ENCODE measurements around the gene SOS2.

SOS2 gene

DNA sequence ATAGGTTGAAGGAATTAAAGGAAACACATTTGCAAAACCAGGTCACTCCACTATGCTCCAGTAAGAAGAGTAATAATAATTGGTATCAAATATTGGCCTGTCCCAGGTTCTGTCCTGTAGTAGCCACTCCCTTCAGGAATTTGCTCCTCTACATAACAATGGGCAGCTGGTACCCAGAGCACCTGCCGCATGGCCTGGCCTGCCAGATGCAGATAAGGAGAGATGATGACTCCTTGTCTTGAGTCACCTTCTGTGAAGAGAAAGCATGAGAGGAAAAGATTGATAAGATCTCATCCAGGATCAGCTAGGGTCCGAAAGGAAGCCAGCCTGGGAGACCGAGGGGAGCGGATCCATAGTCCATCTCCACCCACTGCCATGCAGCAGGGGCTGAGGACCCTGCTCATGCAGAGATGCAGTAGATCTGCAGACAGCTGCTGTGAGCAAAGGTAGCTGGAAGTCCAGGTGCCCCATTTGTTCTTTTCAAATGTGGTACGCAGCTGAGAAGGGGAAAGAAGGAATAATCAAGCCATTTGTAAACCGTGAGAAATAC lies 139.3 kb downstream of the SOS2 start:
- no peaks in the 10 kb centered on the region for H3K27me3 ChIP-seq (ENCODE audit: insufficient read depth, low read length)
- no peaks in the 10 kb centered on the region for H3K36me3 ChIP-seq (ENCODE audit: insufficient read depth, low read length)
- TF ChIP-seq, protein P1, sequence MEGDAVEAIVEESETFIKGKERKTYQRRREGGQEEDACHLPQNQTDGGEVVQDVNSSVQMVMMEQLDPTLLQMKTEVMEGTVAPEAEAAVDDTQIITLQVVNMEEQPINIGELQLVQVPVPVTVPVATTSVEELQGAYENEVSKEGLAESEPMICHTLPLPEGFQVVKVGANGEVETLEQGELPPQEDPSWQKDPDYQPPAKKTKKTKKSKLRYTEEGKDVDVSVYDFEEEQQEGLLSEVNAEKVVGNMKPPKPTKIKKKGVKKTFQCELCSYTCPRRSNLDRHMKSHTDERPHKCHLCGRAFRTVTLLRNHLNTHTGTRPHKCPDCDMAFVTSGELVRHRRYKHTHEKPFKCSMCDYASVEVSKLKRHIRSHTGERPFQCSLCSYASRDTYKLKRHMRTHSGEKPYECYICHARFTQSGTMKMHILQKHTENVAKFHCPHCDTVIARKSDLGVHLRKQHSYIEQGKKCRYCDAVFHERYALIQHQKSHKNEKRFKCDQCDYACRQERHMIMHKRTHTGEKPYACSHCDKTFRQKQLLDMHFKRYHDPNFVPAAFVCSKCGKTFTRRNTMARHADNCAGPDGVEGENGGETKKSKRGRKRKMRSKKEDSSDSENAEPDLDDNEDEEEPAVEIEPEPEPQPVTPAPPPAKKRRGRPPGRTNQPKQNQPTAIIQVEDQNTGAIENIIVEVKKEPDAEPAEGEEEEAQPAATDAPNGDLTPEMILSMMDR (IDR thresholded peaks at IDR 0.05; ENCODE audit: low read length): no peak
- TF ChIP-seq EZH2 (IDR thresholded peaks at IDR 0.05; ENCODE audit: borderline replicate concordance, low read length): no peak
- H4K20me1 ChIP-seq (ENCODE audit: insufficient read depth, low read length): no peaks in the 10 kb centered on the region
- no peaks in the 10 kb centered on the region for H3K79me2 ChIP-seq (ENCODE audit: insufficient read depth, low read length)
- H3F3A ChIP-seq (ENCODE audit: insufficient read depth, low read length): no peaks in the 10 kb centered on the region
- no peak overlapping the region for H3K9ac ChIP-seq (ENCODE audit: low read length)
- H3K4me2 ChIP-seq (ENCODE audit: low read length): no peak overlapping the region
- no peaks in the 10 kb centered on the region for H3K9me2 ChIP-seq (ENCODE audit: low read depth, low read length)
- H3K4me3 ChIP-seq (ENCODE audit: low read depth, low read length, poor library complexity, severe bottlenecking): no peak overlapping the region
- H2AFZ ChIP-seq (ENCODE audit: low read length): no peak overlapping the region
- H3K27ac ChIP-seq (ENCODE audit: low read depth, low read length, poor library complexity, severe bottlenecking): no peak overlapping the region
- H3K9me3 ChIP-seq (ENCODE audit: low read length): no peaks in the 10 kb centered on the region
- H3K4me1 ChIP-seq (ENCODE audit: insufficient read depth, low read length, severe bottlenecking): peaks cover 7% of the 10 kb centered on the region

DNA sequence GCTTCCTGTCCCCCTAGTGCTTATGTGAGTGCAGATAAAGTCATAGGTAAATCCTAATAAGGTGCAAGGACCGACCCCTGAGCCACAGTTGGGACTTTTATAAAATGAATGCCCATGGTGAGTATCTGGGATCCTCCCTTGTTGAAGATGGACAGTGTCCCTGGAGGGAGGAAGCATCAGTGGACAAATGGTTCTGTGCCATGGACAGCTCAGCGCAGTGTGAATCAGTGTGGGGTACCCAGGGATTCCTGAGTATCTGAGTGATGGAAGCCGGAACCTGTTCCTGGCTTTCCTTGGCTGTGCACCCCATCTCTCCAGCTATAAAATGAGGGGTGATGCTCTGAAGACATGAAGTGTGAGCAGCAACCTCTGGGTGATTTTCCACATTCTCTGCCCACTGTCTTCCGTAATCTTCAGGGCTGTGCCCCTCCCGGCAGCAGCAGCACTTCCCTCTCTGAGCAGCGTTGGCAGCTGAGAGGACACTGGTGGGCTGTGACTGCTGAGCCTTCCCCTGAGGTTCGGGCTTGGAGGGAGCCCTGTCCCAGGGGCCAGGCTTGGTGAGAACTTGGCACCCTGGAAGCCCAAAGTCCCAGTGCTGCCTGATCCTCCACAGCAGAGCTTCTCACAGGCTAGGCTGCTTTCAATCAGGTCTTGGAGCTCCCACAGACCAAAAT lies 140.0 kb downstream of the SOS2 start:
- TF ChIP-seq, protein P1 (IDR thresholded peaks at IDR 0.05; ENCODE audit: low read length): no peak
- no peak for TF ChIP-seq EZH2 (IDR thresholded peaks at IDR 0.05; ENCODE audit: borderline replicate concordance, low read length)
- H3K4me3 ChIP-seq (ENCODE audit: low read depth, low read length, poor library complexity, severe bottlenecking): no peak overlapping the region
- no peak overlapping the region for H3K27ac ChIP-seq (ENCODE audit: low read depth, low read length, poor library complexity, severe bottlenecking)
- no peaks in the 10 kb centered on the region for H3K36me3 ChIP-seq (ENCODE audit: insufficient read depth, low read length)
- no peaks in the 10 kb centered on the region for H3K27me3 ChIP-seq (ENCODE audit: insufficient read depth, low read length)
- H2AFZ ChIP-seq (ENCODE audit: low read length): no peak overlapping the region
- no peaks in the 10 kb centered on the region for H4K20me1 ChIP-seq (ENCODE audit: insufficient read depth, low read length)
- H3K79me2 ChIP-seq (ENCODE audit: insufficient read depth, low read length): no peaks in the 10 kb centered on the region
- H3K9me3 ChIP-seq (ENCODE audit: low read length): no peaks in the 10 kb centered on the region
- no peak overlapping the region for H3K4me2 ChIP-seq (ENCODE audit: low read length)
- H3K9me2 ChIP-seq (ENCODE audit: low read depth, low read length): no peaks in the 10 kb centered on the region
- no peaks in the 10 kb centered on the region for H3F3A ChIP-seq (ENCODE audit: insufficient read depth, low read length)
- peaks cover 9% of the 10 kb centered on the region for H3K4me1 ChIP-seq (ENCODE audit: insufficient read depth, low read length, severe bottlenecking)
- H3K9ac ChIP-seq (ENCODE audit: low read length): no peak overlapping the region

DNA sequence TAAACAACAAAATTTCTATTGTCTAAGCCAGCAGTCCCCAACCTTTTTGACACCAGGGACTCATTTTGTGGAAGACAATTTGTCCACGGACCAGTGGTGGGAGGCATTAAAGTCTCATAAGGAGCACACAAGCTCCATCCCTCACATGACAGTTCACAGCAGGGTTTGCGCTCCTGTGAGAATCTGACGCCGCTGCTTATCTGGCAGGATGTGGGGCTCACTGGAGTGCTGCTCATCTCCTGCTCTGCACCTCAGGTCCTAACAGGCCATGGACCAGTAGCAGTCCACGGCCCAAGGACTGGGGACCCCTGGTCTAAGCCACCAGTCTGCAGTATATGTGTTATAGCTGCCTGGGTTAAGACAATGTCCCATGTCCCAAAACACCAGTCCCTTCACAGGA lies 142.2 kb downstream of the SOS2 start:
- H3K4me3 ChIP-seq (ENCODE audit: low read depth, low read length, poor library complexity, severe bottlenecking): no peak overlapping the region
- no peak overlapping the region for H3K4me2 ChIP-seq (ENCODE audit: low read length)
- no peak overlapping the region for H3K27ac ChIP-seq (ENCODE audit: low read depth, low read length, poor library complexity, severe bottlenecking)
- H3K9ac ChIP-seq (ENCODE audit: low read length): no peak overlapping the region
- H3K27me3 ChIP-seq (ENCODE audit: insufficient read depth, low read length): no peaks in the 10 kb centered on the region
- no peaks in the 10 kb centered on the region for H4K20me1 ChIP-seq (ENCODE audit: insufficient read depth, low read length)
- no peak overlapping the region for H2AFZ ChIP-seq (ENCODE audit: low read length)
- no peaks in the 10 kb centered on the region for H3K79me2 ChIP-seq (ENCODE audit: insufficient read depth, low read length)
- no peaks in the 10 kb centered on the region for H3K36me3 ChIP-seq (ENCODE audit: insufficient read depth, low read length)
- TF ChIP-seq, protein P1 (IDR thresholded peaks at IDR 0.05; ENCODE audit: low read length): no peak
- TF ChIP-seq EZH2 (IDR thresholded peaks at IDR 0.05; ENCODE audit: borderline replicate concordance, low read length): no peak
- no peaks in the 10 kb centered on the region for H3K9me2 ChIP-seq (ENCODE audit: low read depth, low read length)
- peaks cover 23% of the 10 kb centered on the region for H3K4me1 ChIP-seq (ENCODE audit: insufficient read depth, low read length, severe bottlenecking)
- no peaks in the 10 kb centered on the region for H3K9me3 ChIP-seq (ENCODE audit: low read length)
- no peaks in the 10 kb centered on the region for H3F3A ChIP-seq (ENCODE audit: insufficient read depth, low read length)
